Panc1 (cell line): ENCODE measurements around the gene CA10. TPM values are rescaled to one million over a fixed set of nuclear protein-coding genes. Genes with fewer than 3 reads are reported as not detected.

Experiments
- ATAC-seq: fragments of 200-7000 bp; cut with Tn5 transposase; 2 replicates; pipeline ENCODE4 v1.9.1; 2020; ENCODE audit warnings: mild to moderate bottlenecking, moderate library complexity
- BruUV-seq: library from RNA; stranded (reverse); fragments of 400-500 nt; replicated peaks from 2 replicates; lab custom pipeline; 2021; lab: Mats Ljungman, UMichigan
- CTCF ChIA-PET: fragments of 300-600 bp; sonication (Branson Sonifier 250); formaldehyde crosslinking; loops from one replicate; lab custom pipeline; 2022; ENCODE audit warnings: antibody characterized with exemption; lab: Charles Lee
- POLR2A ChIA-PET: fragments of 300-600 bp; sonication (Branson Sonifier 250); formaldehyde crosslinking; loops from one replicate; lab custom pipeline; 2022; ENCODE audit warnings: antibody characterized with exemption; lab: Charles Lee
- DNase-seq: peaks from one replicate; pipeline ENCODE4 v3.0.0-alpha.2; 2010; ENCODE audit warnings: low read depth, low spot score
- H3K27ac ChIP-seq: 2 replicates; pipeline ENCODE4 v1.5.1; 2011; ENCODE audit warnings: mild to moderate bottlenecking, low read length, inconsistent platforms
- H3K27me3 ChIP-seq: fragments of 200-500 bp; sonication (Bioruptor generic); 2 replicates; pipeline ENCODE4 v1.6.0; 2014; ENCODE audit warnings: low read length, inconsistent platforms; ENCODE audit not compliant: control insufficient read depth, insufficient read depth
- H3K36me3 ChIP-seq: fragments of 200-500 bp; sonication (Bioruptor generic); 2 replicates; pipeline ENCODE4 v1.5.1; 2014; ENCODE audit warnings: inconsistent platforms, mild to moderate bottlenecking, low read length, moderate library complexity; ENCODE audit not compliant: control insufficient read depth, insufficient read depth
- H3K4me1 ChIP-seq: 2 replicates; pipeline ENCODE4 v1.5.1; 2011; ENCODE audit warnings: inconsistent platforms, mild to moderate bottlenecking, low read length, moderate library complexity; ENCODE audit not compliant: control insufficient read depth, insufficient read depth
- H3K4me3 ChIP-seq, 2 experiments: 2 replicates each; pipeline ENCODE4 v1.5.1; 2011 to 2012; ENCODE audit warnings: low read depth in 2 of 2, low read length in 2 of 2, mild to moderate bottlenecking in 2 of 2, inconsistent platforms in 1 of 2, moderate library complexity in 1 of 2
- H3K9me3 ChIP-seq: fragments of 200-500 bp; sonication (Bioruptor generic); 2 replicates; pipeline ENCODE4 v1.5.1; 2014; ENCODE audit warnings: low read depth, mild to moderate bottlenecking, inconsistent platforms, low read length, moderate library complexity; ENCODE audit not compliant: control insufficient read depth, insufficient read depth
- POLR2AphosphoS5 ChIP-seq: IDR thresholded peaks from 2 replicates; pipeline ENCODE4 v1.6.1; 2012; ENCODE audit warnings: mild to moderate bottlenecking, low read depth, low read length, moderate library complexity
- SIN3A ChIP-seq: IDR thresholded peaks from 2 replicates; pipeline ENCODE4 v1.6.1; 2012; ENCODE audit warnings: low read depth, mild to moderate bottlenecking, low read length, moderate library complexity, borderline replicate concordance; ENCODE audit not compliant: insufficient read depth
- TCF7L2 ChIP-seq: IDR thresholded peaks from 2 replicates; pipeline ENCODE4 v1.6.1; 2011; ENCODE audit warnings: mild to moderate bottlenecking, low read depth, low read length, inconsistent platforms
- in situ Hi-C: cut with HindIII; loops from 2 replicates; pipeline ENCODE4 v1.10.0; 2016; ENCODE audit warnings: low sequenced_read_pairs, low pct_unique_long_range_greater_than_20kb
- intact Hi-C: fragments of 100-400 bp; cut with micrococcal nuclease; formaldehyde crosslinking; loops from one replicate; pipeline ENCODE4 v1.10.0; 2022; ENCODE audit not compliant: unreplicated experiment
- total RNA-seq: library from RNA; stranded (reverse); gene quantifications from one replicate; pipeline ENCODE4 v1.2.1, GENCODE V29; 2021; ENCODE audit not compliant: unreplicated experiment
- TF ChIP-seq, protein P1 (sequence below): fragments of 450-650 bp; IDR thresholded peaks from 2 replicates; pipeline ENCODE4 v1.5.1; 2017; ENCODE audit warnings: mild to moderate bottlenecking
- TF ChIP-seq, protein P2 (sequence below), 2 experiments: IDR thresholded peaks; 2 replicates each; pipeline ENCODE4 v1.6.1; 2011 to 2012; ENCODE audit warnings: low read depth in 2 of 2, control low read depth in 1 of 2, low read length in 1 of 2, mild to moderate bottlenecking in 1 of 2, moderate library complexity in 1 of 2; ENCODE audit not compliant: insufficient read depth in 1 of 2

CA10 gene
- total RNA-seq, 1 experiment from 2014 or later = not detected

- Histone ChIP-seq H3K9me3 (no peaks in the 10 kb centered on the region), H3K36me3 (no peaks in the 10 kb centered on the region), H3K27me3 (no peaks in the 10 kb centered on the region), H3K27ac (no peak overlapping the region), H3K4me1 (no peaks in the 10 kb centered on the region), H3K4me3 (no peak overlapping the region)
- DNase-seq = no peak
- ChIA-PET POLR2A (no interaction called here), CTCF (no interaction called here)
- TF ChIP-seq, protein P1, sequence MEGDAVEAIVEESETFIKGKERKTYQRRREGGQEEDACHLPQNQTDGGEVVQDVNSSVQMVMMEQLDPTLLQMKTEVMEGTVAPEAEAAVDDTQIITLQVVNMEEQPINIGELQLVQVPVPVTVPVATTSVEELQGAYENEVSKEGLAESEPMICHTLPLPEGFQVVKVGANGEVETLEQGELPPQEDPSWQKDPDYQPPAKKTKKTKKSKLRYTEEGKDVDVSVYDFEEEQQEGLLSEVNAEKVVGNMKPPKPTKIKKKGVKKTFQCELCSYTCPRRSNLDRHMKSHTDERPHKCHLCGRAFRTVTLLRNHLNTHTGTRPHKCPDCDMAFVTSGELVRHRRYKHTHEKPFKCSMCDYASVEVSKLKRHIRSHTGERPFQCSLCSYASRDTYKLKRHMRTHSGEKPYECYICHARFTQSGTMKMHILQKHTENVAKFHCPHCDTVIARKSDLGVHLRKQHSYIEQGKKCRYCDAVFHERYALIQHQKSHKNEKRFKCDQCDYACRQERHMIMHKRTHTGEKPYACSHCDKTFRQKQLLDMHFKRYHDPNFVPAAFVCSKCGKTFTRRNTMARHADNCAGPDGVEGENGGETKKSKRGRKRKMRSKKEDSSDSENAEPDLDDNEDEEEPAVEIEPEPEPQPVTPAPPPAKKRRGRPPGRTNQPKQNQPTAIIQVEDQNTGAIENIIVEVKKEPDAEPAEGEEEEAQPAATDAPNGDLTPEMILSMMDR = no peak
- TF ChIP-seq, protein P2, sequence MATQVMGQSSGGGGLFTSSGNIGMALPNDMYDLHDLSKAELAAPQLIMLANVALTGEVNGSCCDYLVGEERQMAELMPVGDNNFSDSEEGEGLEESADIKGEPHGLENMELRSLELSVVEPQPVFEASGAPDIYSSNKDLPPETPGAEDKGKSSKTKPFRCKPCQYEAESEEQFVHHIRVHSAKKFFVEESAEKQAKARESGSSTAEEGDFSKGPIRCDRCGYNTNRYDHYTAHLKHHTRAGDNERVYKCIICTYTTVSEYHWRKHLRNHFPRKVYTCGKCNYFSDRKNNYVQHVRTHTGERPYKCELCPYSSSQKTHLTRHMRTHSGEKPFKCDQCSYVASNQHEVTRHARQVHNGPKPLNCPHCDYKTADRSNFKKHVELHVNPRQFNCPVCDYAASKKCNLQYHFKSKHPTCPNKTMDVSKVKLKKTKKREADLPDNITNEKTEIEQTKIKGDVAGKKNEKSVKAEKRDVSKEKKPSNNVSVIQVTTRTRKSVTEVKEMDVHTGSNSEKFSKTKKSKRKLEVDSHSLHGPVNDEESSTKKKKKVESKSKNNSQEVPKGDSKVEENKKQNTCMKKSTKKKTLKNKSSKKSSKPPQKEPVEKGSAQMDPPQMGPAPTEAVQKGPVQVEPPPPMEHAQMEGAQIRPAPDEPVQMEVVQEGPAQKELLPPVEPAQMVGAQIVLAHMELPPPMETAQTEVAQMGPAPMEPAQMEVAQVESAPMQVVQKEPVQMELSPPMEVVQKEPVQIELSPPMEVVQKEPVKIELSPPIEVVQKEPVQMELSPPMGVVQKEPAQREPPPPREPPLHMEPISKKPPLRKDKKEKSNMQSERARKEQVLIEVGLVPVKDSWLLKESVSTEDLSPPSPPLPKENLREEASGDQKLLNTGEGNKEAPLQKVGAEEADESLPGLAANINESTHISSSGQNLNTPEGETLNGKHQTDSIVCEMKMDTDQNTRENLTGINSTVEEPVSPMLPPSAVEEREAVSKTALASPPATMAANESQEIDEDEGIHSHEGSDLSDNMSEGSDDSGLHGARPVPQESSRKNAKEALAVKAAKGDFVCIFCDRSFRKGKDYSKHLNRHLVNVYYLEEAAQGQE (IDR thresholded peaks at IDR 0.05; ENCODE audit: insufficient read depth in 1 of 2, low read depth in 2 of 2, low read length in 1 of 2) = no peak
- TF ChIP-seq SIN3A (no peak), TCF7L2 (no peak), POLR2AphosphoS5 (no peak)
- intact Hi-C loops = no loop called here
- no TSS peak for BruUV-seq
- no peak for ATAC-seq
- in situ Hi-C loops = no loop called here
These were observed 465.6 kb downstream of the CA10 start for GRCh38 chr17:51692917-51693316.

DNA sequence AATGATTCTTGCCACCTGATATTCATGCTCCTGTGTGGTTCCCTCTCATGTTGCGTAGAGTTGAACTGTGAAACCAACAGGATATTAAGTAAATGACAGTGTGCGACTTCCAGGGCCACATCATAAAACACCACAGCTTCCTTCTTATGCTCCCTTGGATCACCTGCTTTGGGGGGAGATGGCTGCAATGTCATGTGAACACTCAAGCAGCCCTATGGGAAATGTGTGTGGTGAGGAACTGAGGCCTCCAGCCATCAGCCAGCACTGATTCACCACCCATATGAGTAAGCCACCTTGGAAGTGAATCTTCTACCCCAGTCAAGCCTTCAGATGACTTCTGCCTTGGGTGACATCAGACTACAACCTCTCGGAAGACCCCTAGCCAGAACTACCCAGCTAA, 470.6 kb downstream of the CA10 start:
- no TSS peak for BruUV-seq
- Histone ChIP-seq H3K27ac (no peak overlapping the region), H3K27me3 (peaks cover 2% of the 10 kb centered on the region), H3K4me3 (no peak overlapping the region), H3K36me3 (no peaks in the 10 kb centered on the region), H3K4me1 (no peaks in the 10 kb centered on the region), H3K9me3 (no peaks in the 10 kb centered on the region)
- in situ Hi-C loops (no loop called here), intact Hi-C loops (no loop called here)
- DNase-seq = no peak
- CTCF ChIA-PET = no interaction called here
- TF ChIP-seq, protein P2 (IDR thresholded peaks at IDR 0.05; ENCODE audit: insufficient read depth in 1 of 2, low read depth in 2 of 2, low read length in 1 of 2) = no peak
- TF ChIP-seq SIN3A (no peak), POLR2AphosphoS5 (no peak), TCF7L2 (no peak)
- TF ChIP-seq, protein P1 = no peak
- POLR2A ChIA-PET = no interaction called here
- ATAC-seq = no peak
